ENCODE results near the gene TNFSF4.

The TNFSF4 gene, protein sequence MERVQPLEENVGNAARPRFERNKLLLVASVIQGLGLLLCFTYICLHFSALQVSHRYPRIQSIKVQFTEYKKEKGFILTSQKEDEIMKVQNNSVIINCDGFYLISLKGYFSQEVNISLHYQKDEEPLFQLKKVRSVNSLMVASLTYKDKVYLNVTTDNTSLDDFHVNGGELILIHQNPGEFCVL

DNA sequence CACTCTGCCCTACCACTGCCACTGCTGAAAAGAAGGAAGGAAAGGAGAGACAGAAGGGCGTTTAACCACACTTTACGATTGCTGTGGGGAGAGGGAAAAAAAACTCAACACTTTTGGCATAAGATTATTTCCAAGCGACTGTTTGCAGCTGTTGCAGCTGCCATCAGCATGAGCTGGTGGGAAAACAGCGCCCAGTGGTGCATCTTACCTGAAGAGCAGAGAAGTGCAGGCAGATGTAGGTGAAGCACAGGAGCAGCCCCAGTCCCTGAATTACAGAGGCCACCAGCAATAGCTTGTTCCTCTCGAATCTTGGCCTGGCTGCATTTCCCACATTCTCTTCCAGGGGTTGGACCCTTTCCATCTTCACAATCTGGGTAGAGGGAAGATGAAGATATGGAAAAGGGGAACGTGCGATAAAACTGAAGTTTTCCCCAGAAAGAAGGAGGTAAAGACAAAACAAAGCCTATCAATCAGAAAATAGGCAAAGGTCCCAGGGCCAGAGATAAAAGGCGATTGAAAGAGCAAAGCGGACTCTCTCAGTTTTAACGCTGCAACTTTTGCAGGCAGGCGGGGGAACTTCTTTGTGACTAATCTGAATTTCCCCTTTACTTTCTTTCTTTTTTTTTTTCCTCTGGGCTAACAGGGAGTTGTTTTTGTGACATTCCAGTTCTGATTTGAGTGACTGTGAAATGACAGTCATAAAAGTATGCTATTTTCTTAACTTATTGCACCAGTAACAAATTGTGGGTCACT, at the start of gene TNFSF4:
TNFSF4 (minus strand) TSS at position 516 of the 753 bp plus-strand sequence; CDS start at position 361, 155 bp downstream.
- Histone ChIP-seq H3K9me3 (ENCODE audit: insufficient read depth, low read length) (no peaks in the 10 kb centered on the region), H3K9ac (ENCODE audit: low read length) (no peak within 1 kb of the TSS), H3K79me2 (ENCODE audit: low read length) (no peaks in the 10 kb centered on the region), H3K27ac (ENCODE audit: low read length) (no peak within 1 kb of the TSS), H3K4me2 (ENCODE audit: low read length) (peak within 1 kb of the TSS; percentile 31), H3K27me3 (ENCODE audit: low read depth, low read length) (peaks cover 16% of the 10 kb centered on the region), H3K36me3 (replicated peaks; ENCODE audit: low read depth, low read length) (no peaks in the 10 kb centered on the region), H3K4me1 (ENCODE audit: low read length) (peaks cover 27% of the 10 kb centered on the region), H3K4me3 (ENCODE audit: low read length) (no peak within 1 kb of the TSS), H4K20me1 (ENCODE audit: insufficient read depth, low read length) (no peaks in the 10 kb centered on the region), H2AFZ (ENCODE audit: low read depth, low read length) (no peak within 1 kb of the TSS)
- TF ChIP-seq EZH2phosphoT487 (IDR thresholded peaks at IDR 0.05; ENCODE audit: low read depth) = no peak
- TF ChIP-seq, protein P1, sequence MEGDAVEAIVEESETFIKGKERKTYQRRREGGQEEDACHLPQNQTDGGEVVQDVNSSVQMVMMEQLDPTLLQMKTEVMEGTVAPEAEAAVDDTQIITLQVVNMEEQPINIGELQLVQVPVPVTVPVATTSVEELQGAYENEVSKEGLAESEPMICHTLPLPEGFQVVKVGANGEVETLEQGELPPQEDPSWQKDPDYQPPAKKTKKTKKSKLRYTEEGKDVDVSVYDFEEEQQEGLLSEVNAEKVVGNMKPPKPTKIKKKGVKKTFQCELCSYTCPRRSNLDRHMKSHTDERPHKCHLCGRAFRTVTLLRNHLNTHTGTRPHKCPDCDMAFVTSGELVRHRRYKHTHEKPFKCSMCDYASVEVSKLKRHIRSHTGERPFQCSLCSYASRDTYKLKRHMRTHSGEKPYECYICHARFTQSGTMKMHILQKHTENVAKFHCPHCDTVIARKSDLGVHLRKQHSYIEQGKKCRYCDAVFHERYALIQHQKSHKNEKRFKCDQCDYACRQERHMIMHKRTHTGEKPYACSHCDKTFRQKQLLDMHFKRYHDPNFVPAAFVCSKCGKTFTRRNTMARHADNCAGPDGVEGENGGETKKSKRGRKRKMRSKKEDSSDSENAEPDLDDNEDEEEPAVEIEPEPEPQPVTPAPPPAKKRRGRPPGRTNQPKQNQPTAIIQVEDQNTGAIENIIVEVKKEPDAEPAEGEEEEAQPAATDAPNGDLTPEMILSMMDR (IDR thresholded peaks at IDR 0.05; ENCODE audit: low read depth, low read length) = no peak

DNA sequence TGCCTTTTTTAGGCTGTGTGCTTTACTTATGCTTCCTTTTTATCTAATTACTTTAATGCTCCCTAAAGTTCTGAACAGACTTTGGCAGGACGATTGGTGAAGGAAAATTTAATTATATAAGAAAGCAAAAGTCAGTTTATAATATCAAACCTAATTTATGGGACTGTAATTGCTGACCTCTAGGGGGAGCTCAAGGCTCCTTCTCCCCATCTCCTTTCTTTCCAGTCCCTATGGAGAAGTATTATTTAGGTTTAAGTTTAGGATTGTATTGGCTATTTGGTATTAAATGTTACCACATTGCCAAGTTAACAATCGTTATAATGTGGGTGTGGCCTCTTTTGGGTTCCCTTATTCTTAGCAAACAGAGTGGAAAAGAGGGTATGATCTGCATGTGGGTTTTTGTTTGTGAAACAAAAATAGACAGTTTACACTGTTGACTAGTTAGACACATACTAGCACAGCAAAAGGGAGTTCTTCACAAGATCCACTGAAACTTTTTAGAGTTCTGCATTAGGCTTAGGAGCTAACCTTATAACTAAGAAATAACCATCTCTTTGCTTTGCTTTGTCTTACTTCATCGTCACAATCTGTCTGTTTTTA, 48.2 kb upstream of the TNFSF4 start:
- no peak overlapping the region for H3K4me3 ChIP-seq (ENCODE audit: low read length)
- H2AFZ ChIP-seq (ENCODE audit: low read depth, low read length) = peak overlapping the region; percentile 24; the same call in 1 of the 2 replicates
- H3K4me1 ChIP-seq (ENCODE audit: low read length) = peaks cover 27% of the 10 kb centered on the region
- H4K20me1 ChIP-seq (ENCODE audit: insufficient read depth, low read length) = no peaks in the 10 kb centered on the region
- no peaks in the 10 kb centered on the region for H3K36me3 ChIP-seq (replicated peaks; ENCODE audit: low read depth, low read length)
- H3K9me3 ChIP-seq (ENCODE audit: insufficient read depth, low read length) = no peaks in the 10 kb centered on the region
- no peak overlapping the region for H3K27ac ChIP-seq (ENCODE audit: low read length)
- TF ChIP-seq EZH2phosphoT487 (IDR thresholded peaks at IDR 0.05; ENCODE audit: low read depth) = no peak
- TF ChIP-seq, protein P1 (IDR thresholded peaks at IDR 0.05; ENCODE audit: low read depth, low read length) = peak; percentile 97
- H3K9ac ChIP-seq (ENCODE audit: low read length) = no peak overlapping the region
- peak overlapping the region; percentile 43 for H3K4me2 ChIP-seq (ENCODE audit: low read length)
- H3K27me3 ChIP-seq (ENCODE audit: low read depth, low read length) = no peaks in the 10 kb centered on the region
- H3K79me2 ChIP-seq (ENCODE audit: low read length) = no peaks in the 10 kb centered on the region

DNA sequence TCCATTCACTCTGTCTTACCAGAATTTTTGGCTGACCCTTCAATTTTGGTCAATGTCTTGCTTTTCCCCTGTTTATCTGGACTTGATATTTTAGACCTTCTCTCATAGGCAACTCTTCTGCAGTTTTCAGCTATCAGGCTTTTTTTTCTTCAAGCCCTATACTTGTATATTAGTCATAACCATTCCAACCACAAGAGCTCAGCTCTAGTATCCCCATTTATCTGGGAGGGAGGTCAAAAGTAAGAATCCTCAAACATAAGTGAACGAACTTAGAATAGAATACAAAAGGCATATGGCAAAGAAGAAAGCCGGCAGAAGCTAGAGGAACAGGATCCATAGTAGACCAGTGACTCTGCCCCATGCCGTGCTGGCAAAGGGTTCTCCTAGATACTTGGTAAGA, 45.9 kb upstream of the TNFSF4 start:
- Histone ChIP-seq H3K27me3 (ENCODE audit: low read depth, low read length) (no peaks in the 10 kb centered on the region), H3K36me3 (replicated peaks; ENCODE audit: low read depth, low read length) (no peaks in the 10 kb centered on the region), H3K9ac (ENCODE audit: low read length) (no peak overlapping the region), H3K27ac (ENCODE audit: low read length) (no peak overlapping the region), H3K79me2 (ENCODE audit: low read length) (no peaks in the 10 kb centered on the region), H3K4me1 (ENCODE audit: low read length) (peaks cover 27% of the 10 kb centered on the region), H3K4me3 (ENCODE audit: low read length) (no peak overlapping the region), H2AFZ (ENCODE audit: low read depth, low read length) (no peak overlapping the region), H4K20me1 (ENCODE audit: insufficient read depth, low read length) (no peaks in the 10 kb centered on the region), H3K4me2 (ENCODE audit: low read length) (no peak overlapping the region), H3K9me3 (ENCODE audit: insufficient read depth, low read length) (no peaks in the 10 kb centered on the region)
- no peak for TF ChIP-seq EZH2phosphoT487 (IDR thresholded peaks at IDR 0.05; ENCODE audit: low read depth)
- TF ChIP-seq, protein P1 (IDR thresholded peaks at IDR 0.05; ENCODE audit: low read depth, low read length) = no peak

DNA sequence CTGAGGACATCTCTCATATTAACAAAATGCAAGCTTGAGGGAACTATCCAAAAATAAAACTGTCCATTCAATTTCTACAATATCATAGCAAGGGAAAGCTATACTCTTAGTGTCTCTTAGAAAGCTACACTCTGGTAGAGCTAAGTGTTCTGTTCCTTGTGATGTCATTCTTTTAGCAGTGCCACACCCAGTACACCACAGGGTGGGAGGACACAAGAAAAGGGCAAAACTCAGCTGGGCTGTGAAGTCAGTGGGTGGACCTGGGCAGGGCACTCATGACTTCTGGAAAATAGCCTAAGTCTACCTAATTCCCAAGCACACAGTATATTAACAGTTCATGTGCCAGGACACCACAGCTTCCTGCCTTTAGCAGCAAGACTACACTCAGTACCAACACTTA, 42.2 kb upstream of the TNFSF4 start:
- Histone ChIP-seq H3K27ac (ENCODE audit: low read length) (no peak overlapping the region), H3K36me3 (replicated peaks; ENCODE audit: low read depth, low read length) (no peaks in the 10 kb centered on the region), H3K4me2 (ENCODE audit: low read length) (no peak overlapping the region), H3K27me3 (ENCODE audit: low read depth, low read length) (no peaks in the 10 kb centered on the region), H3K79me2 (ENCODE audit: low read length) (no peaks in the 10 kb centered on the region), H3K4me3 (ENCODE audit: low read length) (no peak overlapping the region), H3K9ac (ENCODE audit: low read length) (no peak overlapping the region), H2AFZ (ENCODE audit: low read depth, low read length) (no peak overlapping the region), H3K9me3 (ENCODE audit: insufficient read depth, low read length) (no peaks in the 10 kb centered on the region), H4K20me1 (ENCODE audit: insufficient read depth, low read length) (no peaks in the 10 kb centered on the region), H3K4me1 (ENCODE audit: low read length) (peaks cover 4% of the 10 kb centered on the region)
- TF ChIP-seq EZH2phosphoT487 (IDR thresholded peaks at IDR 0.05; ENCODE audit: low read depth) = no peak
- TF ChIP-seq, protein P1 (IDR thresholded peaks at IDR 0.05; ENCODE audit: low read depth, low read length) = no peak

All from OCI-LY3 (cell line).